Measurements from ENCODE around the gene CHSY1.

- TF ChIP-seq EZH2phosphoT487 (IDR thresholded peaks at IDR 0.05; ENCODE audit: insufficient read depth, low read depth) (no peak), EZH2 (IDR thresholded peaks at IDR 0.05; ENCODE audit: insufficient read depth, poor library complexity, severe bottlenecking) (no peak)
Measured at GRCh38 chr15:101246391-101246790, 5.5 kb downstream of the CHSY1 start.

Measured in GM23248 (cell line).